ENCODE measurements around the gene TTC33.
"Not testable (repeated sequence)": the region's sequence is repeated elsewhere in the genome, so short reads cannot be mapped to it uniquely, and the experiment has no call there.

Gene TTC33

GRCh38 chr5:40655138-40655537 lies 100.6 kb downstream of the TTC33 start:
- Histone ChIP-seq H3K9ac (ENCODE audit: low read length) (no peak overlapping the region), H3K36me3 (ENCODE audit: control insufficient read depth, low read depth, low read length) (no peaks in the 10 kb centered on the region), H3K27ac (ENCODE audit: low read length) (no peak overlapping the region), H3K4me3 (ENCODE audit: low read length) (no peak overlapping the region), H3K9me3 (ENCODE audit: control insufficient read depth, low read depth, low read length) (no peaks in the 10 kb centered on the region), H3K27me3 (ENCODE audit: control insufficient read depth, insufficient read depth, low read length) (no peaks in the 10 kb centered on the region), H3K4me1 (ENCODE audit: control insufficient read depth, low read depth, low read length) (no peaks in the 10 kb centered on the region)

- Histone ChIP-seq H3K4me1 (ENCODE audit: control insufficient read depth, low read depth, low read length) (no peaks in the 10 kb centered on the region), H3K27ac (ENCODE audit: low read length) (no peak overlapping the region), H3K9me3 (ENCODE audit: control insufficient read depth, low read depth, low read length) (no peaks in the 10 kb centered on the region), H3K27me3 (ENCODE audit: control insufficient read depth, insufficient read depth, low read length) (no peaks in the 10 kb centered on the region), H3K9ac (ENCODE audit: low read length) (no peak overlapping the region), H3K36me3 (ENCODE audit: control insufficient read depth, low read depth, low read length) (no peaks in the 10 kb centered on the region), H3K4me3 (ENCODE audit: low read length) (no peak overlapping the region)
Observed at GRCh38 chr5:40654377-40654991, 101.3 kb downstream of the TTC33 start.

GRCh38 chr5:40653221-40654022 lies 102.3 kb downstream of the TTC33 start:
- no peak overlapping the region for H3K27ac ChIP-seq (ENCODE audit: low read length)
- no peak overlapping the region for H3K9ac ChIP-seq (ENCODE audit: low read length)
- H3K4me1 ChIP-seq (ENCODE audit: control insufficient read depth, low read depth, low read length) = no peaks in the 10 kb centered on the region
- H3K36me3 ChIP-seq (ENCODE audit: control insufficient read depth, low read depth, low read length) = no peaks in the 10 kb centered on the region
- H3K27me3 ChIP-seq (ENCODE audit: control insufficient read depth, insufficient read depth, low read length) = no peaks in the 10 kb centered on the region
- H3K9me3 ChIP-seq (ENCODE audit: control insufficient read depth, low read depth, low read length) = no peaks in the 10 kb centered on the region
- no peak overlapping the region for H3K4me3 ChIP-seq (ENCODE audit: low read length)

GRCh38 chr5:40652441-40653220 lies 103.1 kb downstream of the TTC33 start:
- no peak overlapping the region for H3K27ac ChIP-seq (ENCODE audit: low read length)
- H3K4me1 ChIP-seq (ENCODE audit: control insufficient read depth, low read depth, low read length) = no peaks in the 10 kb centered on the region
- H3K4me3 ChIP-seq (ENCODE audit: low read length) = no peak overlapping the region
- no peaks in the 10 kb centered on the region for H3K36me3 ChIP-seq (ENCODE audit: control insufficient read depth, low read depth, low read length)
- H3K9me3 ChIP-seq (ENCODE audit: control insufficient read depth, low read depth, low read length) = no peaks in the 10 kb centered on the region
- no peaks in the 10 kb centered on the region for H3K27me3 ChIP-seq (ENCODE audit: control insufficient read depth, insufficient read depth, low read length)
- no peak overlapping the region for H3K9ac ChIP-seq (ENCODE audit: low read length)

- Histone ChIP-seq H3K9me3 (ENCODE audit: control insufficient read depth, low read depth, low read length) (no peaks in the 10 kb centered on the region), H3K4me1 (ENCODE audit: control insufficient read depth, low read depth, low read length) (no peaks in the 10 kb centered on the region), H3K27ac (ENCODE audit: low read length) (no peak overlapping the region), H3K4me3 (ENCODE audit: low read length) (no peak overlapping the region), H3K9ac (ENCODE audit: low read length) (no peak overlapping the region), H3K36me3 (ENCODE audit: control insufficient read depth, low read depth, low read length) (no peaks in the 10 kb centered on the region), H3K27me3 (ENCODE audit: control insufficient read depth, insufficient read depth, low read length) (no peaks in the 10 kb centered on the region)
Observed at GRCh38 chr5:40651201-40651600, 104.6 kb downstream of the TTC33 start.

GRCh38 chr5:40649463-40650030 lies 106.2 kb downstream of the TTC33 start:
- no peak overlapping the region for H3K4me3 ChIP-seq (ENCODE audit: low read length)
- no peak overlapping the region for H3K27ac ChIP-seq (ENCODE audit: low read length)
- H3K36me3 ChIP-seq (ENCODE audit: control insufficient read depth, low read depth, low read length) = no peaks in the 10 kb centered on the region
- H3K9me3 ChIP-seq (ENCODE audit: control insufficient read depth, low read depth, low read length) = no peaks in the 10 kb centered on the region
- no peak overlapping the region for H3K9ac ChIP-seq (ENCODE audit: low read length)
- H3K4me1 ChIP-seq (ENCODE audit: control insufficient read depth, low read depth, low read length) = no peaks in the 10 kb centered on the region
- no peaks in the 10 kb centered on the region for H3K27me3 ChIP-seq (ENCODE audit: control insufficient read depth, insufficient read depth, low read length)

- H3K9me3 ChIP-seq (ENCODE audit: control insufficient read depth, low read depth, low read length) = no peaks in the 10 kb centered on the region
- H3K36me3 ChIP-seq (ENCODE audit: control insufficient read depth, low read depth, low read length) = no peaks in the 10 kb centered on the region
- no peak overlapping the region for H3K9ac ChIP-seq (ENCODE audit: low read length)
- no peaks in the 10 kb centered on the region for H3K4me1 ChIP-seq (ENCODE audit: control insufficient read depth, low read depth, low read length)
- no peak overlapping the region for H3K4me3 ChIP-seq (ENCODE audit: low read length)
- H3K27me3 ChIP-seq (ENCODE audit: control insufficient read depth, insufficient read depth, low read length) = no peaks in the 10 kb centered on the region
- H3K27ac ChIP-seq (ENCODE audit: low read length) = no peak overlapping the region
Observed at GRCh38 chr5:40648150-40648549, 107.6 kb downstream of the TTC33 start.

- Histone ChIP-seq H3K4me1 (ENCODE audit: control insufficient read depth, low read depth, low read length) (no peaks in the 10 kb centered on the region), H3K4me3 (ENCODE audit: low read length) (no peak overlapping the region), H3K9me3 (ENCODE audit: control insufficient read depth, low read depth, low read length) (no peaks in the 10 kb centered on the region), H3K9ac (ENCODE audit: low read length) (no peak overlapping the region), H3K27ac (ENCODE audit: low read length) (no peak overlapping the region), H3K27me3 (ENCODE audit: control insufficient read depth, insufficient read depth, low read length) (no peaks in the 10 kb centered on the region), H3K36me3 (ENCODE audit: control insufficient read depth, low read depth, low read length) (no peaks in the 10 kb centered on the region)
Observed at GRCh38 chr5:40646266-40646665, 109.5 kb downstream of the TTC33 start.

GRCh38 chr5:40639531-40639930 lies 116.2 kb downstream of the TTC33 start:
- H3K9me3 ChIP-seq (ENCODE audit: control insufficient read depth, low read depth, low read length); H3K27ac ChIP-seq (ENCODE audit: low read length); H3K36me3 ChIP-seq (ENCODE audit: control insufficient read depth, low read depth, low read length); H3K4me3 ChIP-seq (ENCODE audit: low read length); H3K27me3 ChIP-seq (ENCODE audit: control insufficient read depth, insufficient read depth, low read length); H3K9ac ChIP-seq (ENCODE audit: low read length); H3K4me1 ChIP-seq (ENCODE audit: control insufficient read depth, low read depth, low read length): not testable (repeated sequence)

- Histone ChIP-seq H3K27ac (ENCODE audit: low read length) (no peak overlapping the region), H3K36me3 (ENCODE audit: control insufficient read depth, low read depth, low read length) (no peaks in the 10 kb centered on the region), H3K9ac (ENCODE audit: low read length) (no peak overlapping the region), H3K4me1 (ENCODE audit: control insufficient read depth, low read depth, low read length) (no peaks in the 10 kb centered on the region), H3K27me3 (ENCODE audit: control insufficient read depth, insufficient read depth, low read length) (no peaks in the 10 kb centered on the region), H3K9me3 (ENCODE audit: control insufficient read depth, low read depth, low read length) (no peaks in the 10 kb centered on the region), H3K4me3 (ENCODE audit: low read length) (no peak overlapping the region)
Observed at GRCh38 chr5:40634593-40634992, 121.2 kb downstream of the TTC33 start.

GRCh38 chr5:40634154-40634553 lies 121.6 kb downstream of the TTC33 start:
- Histone ChIP-seq H3K27me3 (ENCODE audit: control insufficient read depth, insufficient read depth, low read length) (no peaks in the 10 kb centered on the region), H3K4me1 (ENCODE audit: control insufficient read depth, low read depth, low read length) (no peaks in the 10 kb centered on the region), H3K4me3 (ENCODE audit: low read length) (no peak overlapping the region), H3K9ac (ENCODE audit: low read length) (no peak overlapping the region), H3K9me3 (ENCODE audit: control insufficient read depth, low read depth, low read length) (no peaks in the 10 kb centered on the region), H3K36me3 (ENCODE audit: control insufficient read depth, low read depth, low read length) (no peaks in the 10 kb centered on the region), H3K27ac (ENCODE audit: low read length) (no peak overlapping the region)
